WTC11 (cell line): Measurements from ENCODE around the gene FGF14.

ENCODE experiments used
- AFF4 ChIP-seq: sonication (generic); formaldehyde crosslinking; IDR thresholded peaks from 2 replicates; pipeline ENCODE4 v1.8.1; 2023; ENCODE audit warnings: mild to moderate bottlenecking, missing genetic modification reagents, borderline replicate concordance
- CREM ChIP-seq: sonication (generic); formaldehyde crosslinking; IDR thresholded peaks from 2 replicates; pipeline ENCODE4 v1.8.1; 2022; ENCODE audit warnings: mild to moderate bottlenecking, missing genetic modification reagents, moderate library complexity
- CTCF ChIP-seq: fragments of 200-600 bp; IDR thresholded peaks from 2 replicates; pipeline ENCODE4 v1.8.0; 2022; ENCODE audit warnings: antibody characterized with exemption
- OVOL2 ChIP-seq: fragments of 250-450 bp; sonication (Bioruptor Pico); IDR thresholded peaks from 2 replicates; pipeline ENCODE4 v1.9.0; 2021; ENCODE audit warnings: mild to moderate bottlenecking, borderline replicate concordance
- PRRX2 ChIP-seq: fragments of 250-450 bp; sonication (Bioruptor Pico); IDR thresholded peaks from 2 replicates; pipeline ENCODE4 v1.8.0; 2021; ENCODE audit warnings: mild to moderate bottlenecking
- ZNF416 ChIP-seq: fragments of 250-450 bp; sonication (Bioruptor Pico); IDR thresholded peaks from 2 replicates; pipeline ENCODE4 v1.9.0; 2021; ENCODE audit warnings: mild to moderate bottlenecking, inconsistent platforms

- no peak for TF ChIP-seq CTCF
- TF ChIP-seq ZNF416: no peak
- TF ChIP-seq OVOL2: no peak
- no peak for TF ChIP-seq CREM (CRISPR knock-in tag)
- TF ChIP-seq AFF4 (CRISPR knock-in tag): no peak
- TF ChIP-seq PRRX2 (CRISPR knock-in tag): no peak
Measured at GRCh38 chr13:102045731-102046130, 356.1 kb downstream of the FGF14 start.
